HG02884 (cell line): ENCODE data around the gene CLEC10A.
"Not testable (repeated sequence)": the region's sequence is repeated elsewhere in the genome, so short reads cannot be mapped to it uniquely, and the experiment has no call there.

Experiments
- ATAC-seq: cut with Tn5 transposase; IDR thresholded peaks from one replicate; pipeline ENCODE4 v1.9.1; 2021; ENCODE audit warnings: mild to moderate bottlenecking, moderate library complexity; ENCODE audit not compliant: unreplicated experiment

CLEC10A gene

GRCh38 chr17:7108981-7109380, 28.9 kb upstream of the CLEC10A start:
- ATAC-seq = no peak

DNA sequence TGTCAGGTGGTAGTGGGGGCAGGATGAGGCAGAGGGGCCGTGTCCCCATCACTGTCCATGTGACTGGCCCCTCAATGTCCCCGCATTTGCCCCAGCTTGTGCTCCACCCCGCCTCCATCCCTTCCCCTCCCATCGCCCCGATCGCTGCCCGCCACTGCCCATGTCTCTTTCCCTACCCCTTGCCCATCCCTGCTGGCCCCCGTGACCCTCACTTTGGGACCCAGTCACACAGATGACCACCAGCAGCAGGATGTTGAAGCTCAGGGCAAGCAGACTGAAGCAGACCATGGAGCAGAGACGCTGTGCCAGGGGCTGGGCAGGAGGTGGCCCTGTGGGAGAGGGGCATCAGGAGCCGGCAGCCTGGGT, 28.5 kb upstream of the CLEC10A start:
- no peak for ATAC-seq

GRCh38 chr17:7107795-7108559, 27.9 kb upstream of the CLEC10A start:
- no peak for ATAC-seq

DNA sequence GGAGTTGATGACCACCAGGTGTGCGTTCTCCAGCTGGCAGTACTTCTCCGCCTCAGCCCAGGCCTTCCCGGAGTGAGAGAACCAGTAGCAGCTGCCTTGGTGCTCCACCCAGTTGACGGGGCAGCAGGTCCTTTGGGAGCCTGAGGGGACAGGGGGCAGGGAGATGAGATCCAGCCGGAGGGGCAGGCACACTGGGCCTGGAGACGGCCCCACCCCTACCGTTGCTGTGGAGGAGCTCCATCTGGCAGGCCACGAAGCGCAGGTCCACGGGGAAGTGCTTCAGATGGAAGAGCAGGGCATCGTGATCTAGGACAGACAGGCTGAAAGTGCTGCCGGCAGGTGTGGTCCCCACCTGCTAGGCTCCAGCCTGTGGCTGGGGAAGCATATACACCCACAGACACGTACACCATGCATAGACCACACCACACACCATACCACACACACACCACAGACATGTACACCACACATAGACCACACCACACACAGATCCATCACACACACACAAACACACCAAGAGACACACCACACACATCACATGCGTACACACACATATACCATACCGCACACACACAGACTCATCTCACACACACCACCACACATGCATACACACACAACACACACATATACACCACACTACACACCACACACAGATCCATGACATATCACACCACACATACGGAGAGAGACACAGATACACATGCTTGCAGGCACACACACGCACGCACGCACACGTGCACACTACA, 27.1 kb upstream of the CLEC10A start:
- no peak for ATAC-seq

- ATAC-seq = no peak
Observed at GRCh38 chr17:7102421-7102820, 22.4 kb upstream of the CLEC10A start.

DNA sequence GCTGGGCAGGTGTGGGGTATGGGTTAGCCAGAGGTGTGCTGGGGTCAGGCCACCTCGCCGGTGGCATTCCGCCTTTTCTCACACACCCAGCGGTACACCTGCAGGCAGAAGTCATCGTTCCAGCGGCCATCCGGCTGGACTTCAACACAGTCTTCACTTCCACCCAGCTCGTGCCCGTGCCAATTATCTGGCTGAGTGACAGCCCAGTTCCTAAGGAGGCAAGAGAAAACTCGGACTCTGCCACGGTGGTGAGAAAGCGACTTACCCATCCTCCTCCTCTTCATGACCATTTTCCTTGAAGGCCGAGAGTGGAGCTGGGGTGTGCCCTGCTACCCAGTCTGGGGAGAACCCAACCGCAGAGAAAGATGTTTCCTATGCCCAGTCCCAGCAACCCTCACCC, 21.5 kb upstream of the CLEC10A start:
- no peak for ATAC-seq

- not testable (repeated sequence) for ATAC-seq
Observed at GRCh38 chr17:7100641-7101379, 20.8 kb upstream of the CLEC10A start.

GRCh38 chr17:7098802-7099459, 18.9 kb upstream of the CLEC10A start:
- ATAC-seq = no peak

GRCh38 chr17:7097940-7098339, 17.9 kb upstream of the CLEC10A start:
- ATAC-seq = no peak

DNA sequence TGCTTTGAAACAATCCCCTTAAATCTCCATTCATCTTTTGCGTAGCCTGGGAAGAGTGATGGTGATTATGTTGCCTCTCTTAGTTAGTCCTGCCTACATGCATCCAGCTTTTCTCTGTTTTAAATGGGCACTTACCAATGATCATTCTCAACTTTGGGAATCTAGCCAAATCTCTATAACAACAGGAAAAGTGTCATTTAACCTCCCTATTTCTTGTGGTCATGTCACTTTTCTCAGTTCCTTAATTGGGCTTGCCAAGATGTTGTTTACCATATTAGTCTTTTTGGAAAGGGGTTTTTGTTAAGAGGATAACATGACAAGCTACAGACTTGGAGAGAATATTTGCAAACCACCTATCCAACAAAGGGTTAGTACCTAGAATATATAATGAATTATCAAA, 15.6 kb upstream of the CLEC10A start:
- no peak for ATAC-seq

- ATAC-seq = no peak
Observed at GRCh38 chr17:7094652-7095019, 14.6 kb upstream of the CLEC10A start.

DNA sequence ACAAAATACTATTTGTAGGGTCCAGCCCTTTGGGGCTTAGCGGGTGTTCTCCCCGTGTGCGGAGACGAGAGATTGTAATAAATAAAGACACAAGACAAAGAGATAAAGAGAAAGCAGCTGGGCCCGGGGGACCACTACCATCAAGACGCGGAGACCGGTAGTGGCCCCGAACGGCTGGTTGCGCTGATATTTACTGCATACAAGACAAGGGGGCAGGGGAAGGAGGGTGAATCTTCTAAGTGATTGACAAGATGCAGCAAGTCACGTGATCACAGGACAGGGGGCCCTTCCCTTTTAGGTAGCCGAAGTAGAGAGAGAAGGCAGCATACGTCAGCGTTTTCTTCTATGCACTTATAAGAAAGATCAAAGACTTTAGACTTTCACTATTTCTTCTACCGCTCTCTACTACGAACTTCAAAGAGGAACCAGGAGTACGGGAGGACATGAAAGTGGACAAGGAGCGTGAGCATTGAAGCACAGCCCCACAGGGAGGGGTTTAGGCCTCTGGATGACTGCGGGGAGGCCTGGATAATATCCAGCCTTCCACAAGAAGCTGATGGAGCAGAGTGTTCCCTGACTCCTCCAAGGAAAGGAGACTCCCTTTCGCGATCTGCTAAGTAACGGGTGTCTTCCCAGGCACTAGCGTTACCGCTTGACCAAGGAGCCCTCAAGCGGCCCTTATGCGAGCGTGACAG, 11.4 kb upstream of the CLEC10A start:
- not testable (repeated sequence) for ATAC-seq

DNA sequence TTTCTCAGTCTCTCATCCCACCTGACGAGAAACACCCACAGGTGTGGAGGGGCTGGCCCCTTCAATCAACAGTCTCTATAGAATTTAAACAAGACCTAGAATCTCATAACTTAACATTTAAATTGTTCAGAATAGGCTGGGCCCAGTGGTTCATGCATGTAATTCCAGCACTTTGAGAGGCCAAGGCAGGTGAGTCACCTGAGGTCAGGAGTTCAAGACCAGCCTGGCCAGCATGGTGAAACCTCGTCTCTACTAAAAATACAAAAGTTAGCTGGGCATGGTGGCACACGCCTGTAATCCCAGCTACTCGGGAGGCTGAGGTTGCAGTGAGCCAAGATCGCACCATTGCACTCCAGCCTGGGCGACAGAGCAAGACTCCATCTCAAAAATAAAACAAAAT, 9.5 kb upstream of the CLEC10A start:
- ATAC-seq = not testable (repeated sequence)

DNA sequence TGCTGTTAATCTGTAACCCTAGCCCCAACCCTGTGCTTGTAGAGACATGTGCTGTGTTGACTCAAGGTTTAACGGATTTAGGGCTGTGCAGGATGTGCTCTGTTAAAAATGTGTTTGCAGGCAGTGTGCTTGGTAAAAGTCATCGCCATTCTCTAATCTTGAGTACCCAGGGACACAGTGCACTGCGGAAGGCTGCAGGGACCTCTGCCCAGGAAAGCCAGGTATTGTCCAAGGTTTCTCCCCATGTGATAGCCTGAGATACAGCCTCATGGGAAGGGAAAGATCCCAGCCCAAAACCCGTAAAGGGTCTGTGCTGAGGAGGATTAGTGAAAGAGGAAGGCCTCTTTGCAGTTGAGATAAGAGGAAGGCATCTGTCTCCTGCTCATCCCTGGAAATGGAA, 8.4 kb upstream of the CLEC10A start:
- ATAC-seq = not testable (repeated sequence)

DNA sequence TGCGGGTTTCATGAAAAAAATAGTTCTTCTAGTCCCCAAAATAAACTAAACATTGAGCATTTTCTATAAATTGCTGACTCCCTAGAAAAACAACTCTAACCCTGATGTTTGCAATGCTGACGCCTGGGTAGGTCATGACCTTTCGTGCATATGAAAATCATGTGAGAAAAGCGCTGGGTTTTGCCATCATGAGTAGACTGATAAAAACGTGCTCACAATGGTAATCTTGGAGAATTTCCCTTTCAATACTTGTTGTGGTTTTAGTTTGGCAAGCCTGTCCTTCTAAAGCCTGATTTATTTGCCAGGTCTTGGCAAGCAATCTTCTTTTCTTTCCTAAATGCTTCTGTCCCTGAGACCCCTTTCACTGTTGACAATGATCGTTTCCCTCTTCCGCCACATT, 4.0 kb upstream of the CLEC10A start:
- ATAC-seq = no peak

GRCh38 chr17:7083592-7083991, 3.5 kb upstream of the CLEC10A start:
- no peak for ATAC-seq

DNA sequence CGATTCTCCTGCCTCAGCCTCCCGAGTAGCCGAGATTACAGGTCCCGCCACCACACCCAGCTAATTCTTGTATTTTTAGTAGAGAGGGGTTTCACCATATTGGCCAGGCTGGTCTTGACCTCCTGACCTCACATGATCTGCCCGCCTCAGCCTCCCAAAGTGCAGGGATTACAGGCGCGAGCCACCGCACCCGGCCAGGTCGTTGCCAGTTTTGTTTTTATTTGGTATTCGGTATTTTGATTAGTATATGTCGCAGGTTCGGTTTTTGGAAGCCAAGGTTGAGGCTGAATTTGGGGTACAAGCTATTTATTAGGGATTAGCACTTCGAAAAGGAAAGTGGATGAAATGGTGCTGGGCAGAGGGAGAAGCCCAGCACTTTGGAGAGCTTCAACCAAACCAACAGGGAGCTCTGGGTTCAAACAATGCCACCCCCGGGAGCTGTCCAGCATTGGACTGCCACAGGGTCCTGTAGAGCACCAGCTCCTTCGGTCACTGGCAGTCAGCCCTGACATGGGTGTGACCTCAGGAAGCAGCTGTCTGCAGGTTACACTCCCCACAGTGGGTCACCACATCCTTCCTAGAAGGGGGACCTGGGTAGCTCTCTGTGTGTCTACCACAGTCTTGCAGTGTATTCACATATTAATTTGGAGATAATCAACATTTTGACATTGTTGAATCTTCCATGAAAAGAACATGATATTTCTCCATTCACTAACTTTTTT, 1.5 kb upstream of the CLEC10A start:
- ATAC-seq = no peak

GRCh38 chr17:7080456-7081041, 498 bp upstream of the CLEC10A start:
- no peak for ATAC-seq

GRCh38 chr17:7078711-7079110, 1.3 kb downstream of the CLEC10A start:
- no peak for ATAC-seq
